ENCODE data around the gene SLC6A5.

The SLC6A5 gene

GRCh38 chr11:20669820-20670684, 70.6 kb downstream of the SLC6A5 start:
- Histone ChIP-seq H3K9me3 (ENCODE audit: severe bottlenecking) (no peaks in the 10 kb centered on the region), H3K4me1 (ENCODE audit: insufficient read depth, poor library complexity, severe bottlenecking) (no peaks in the 10 kb centered on the region), H3K4me3 (ENCODE audit: severe bottlenecking) (no peak overlapping the region), H3K27ac (ENCODE audit: poor library complexity, severe bottlenecking) (no peak overlapping the region), H3K36me3 (ENCODE audit: low read depth) (no peaks in the 10 kb centered on the region), H3K27me3 (ENCODE audit: insufficient read depth, poor library complexity, severe bottlenecking) (peaks cover 66% of the 10 kb centered on the region)
- no peak for DNase-seq (ENCODE audit: low spot score)
- ATAC-seq (ENCODE audit: low read depth): peak; percentile 31; the same call in 1 of the 3 replicates
- no peak for TF ChIP-seq CTCF (IDR thresholded peaks at IDR 0.05; ENCODE audit: poor library complexity, severe bottlenecking)

GRCh38 chr11:20670932-20671403, 71.6 kb downstream of the SLC6A5 start:
- H3K9me3 ChIP-seq (ENCODE audit: severe bottlenecking): no peaks in the 10 kb centered on the region
- TF ChIP-seq CTCF (IDR thresholded peaks at IDR 0.05; ENCODE audit: poor library complexity, severe bottlenecking): no peak
- DNase-seq (ENCODE audit: low spot score) (no peak), ATAC-seq (ENCODE audit: low read depth) (no peak)
- H3K27me3 ChIP-seq (ENCODE audit: insufficient read depth, poor library complexity, severe bottlenecking): peaks cover 66% of the 10 kb centered on the region
- no peak overlapping the region for H3K4me3 ChIP-seq (ENCODE audit: severe bottlenecking)
- H3K4me1 ChIP-seq (ENCODE audit: insufficient read depth, poor library complexity, severe bottlenecking): no peaks in the 10 kb centered on the region
- H3K36me3 ChIP-seq (ENCODE audit: low read depth): no peaks in the 10 kb centered on the region
- no peak overlapping the region for H3K27ac ChIP-seq (ENCODE audit: poor library complexity, severe bottlenecking)

GRCh38 chr11:20671856-20672546, 72.6 kb downstream of the SLC6A5 start:
- Histone ChIP-seq H3K27me3 (ENCODE audit: insufficient read depth, poor library complexity, severe bottlenecking) (peaks cover 57% of the 10 kb centered on the region), H3K4me1 (ENCODE audit: insufficient read depth, poor library complexity, severe bottlenecking) (no peaks in the 10 kb centered on the region), H3K4me3 (ENCODE audit: severe bottlenecking) (no peak overlapping the region), H3K9me3 (ENCODE audit: severe bottlenecking) (no peaks in the 10 kb centered on the region), H3K27ac (ENCODE audit: poor library complexity, severe bottlenecking) (no peak overlapping the region), H3K36me3 (ENCODE audit: low read depth) (no peaks in the 10 kb centered on the region)
- ATAC-seq (ENCODE audit: low read depth) (0 out of 3 replicates have a peak, but pooled peaks have one; percentile 32), DNase-seq (ENCODE audit: low spot score) (no peak)
- no peak for TF ChIP-seq CTCF (IDR thresholded peaks at IDR 0.05; ENCODE audit: poor library complexity, severe bottlenecking)

GRCh38 chr11:20672575-20672974, 73.2 kb downstream of the SLC6A5 start:
- ATAC-seq (ENCODE audit: low read depth): no peak
- no peaks in the 10 kb centered on the region for H3K9me3 ChIP-seq (ENCODE audit: severe bottlenecking)
- TF ChIP-seq CTCF (IDR thresholded peaks at IDR 0.05; ENCODE audit: poor library complexity, severe bottlenecking): peak; percentile 51
- DNase-seq (ENCODE audit: low spot score): no peak
- no peak overlapping the region for H3K27ac ChIP-seq (ENCODE audit: poor library complexity, severe bottlenecking)
- H3K27me3 ChIP-seq (ENCODE audit: insufficient read depth, poor library complexity, severe bottlenecking): peaks cover 53% of the 10 kb centered on the region
- no peaks in the 10 kb centered on the region for H3K36me3 ChIP-seq (ENCODE audit: low read depth)
- no peak overlapping the region for H3K4me3 ChIP-seq (ENCODE audit: severe bottlenecking)
- H3K4me1 ChIP-seq (ENCODE audit: insufficient read depth, poor library complexity, severe bottlenecking): no peaks in the 10 kb centered on the region
